ENCODE results near the gene CCBE1.

GRCh38 chr18:59383851-59384250, 313.4 kb downstream of the CCBE1 start:
- TF ChIP-seq EP300 (IDR thresholded peaks at IDR 0.05; ENCODE audit: borderline replicate concordance): no peak
- TF ChIP-seq RAD21 (IDR thresholded peaks at IDR 0.05; ENCODE audit: low read depth): no peak
- no peak for TF ChIP-seq EGR1 (IDR thresholded peaks at IDR 0.05)
- no peak for TF ChIP-seq CEBPB (IDR thresholded peaks at IDR 0.05)
- no peak for TF ChIP-seq FOXM1 (IDR thresholded peaks at IDR 0.05; ENCODE audit: borderline replicate concordance, low read depth)
- no peak for TF ChIP-seq TAF1 (IDR thresholded peaks at IDR 0.05; ENCODE audit: low read depth)
- no peak for TF ChIP-seq REST (IDR thresholded peaks at IDR 0.05; ENCODE audit: low read depth)
- TF ChIP-seq USF1 (IDR thresholded peaks at IDR 0.05): no peak
- TF ChIP-seq CREB1 (IDR thresholded peaks at IDR 0.05; ENCODE audit: low read depth): no peak
- no peak for TF ChIP-seq TCF12 (IDR thresholded peaks at IDR 0.05; ENCODE audit: low read depth)

Measured in Ishikawa (cell line).